ENCODE results near the gene TFCP2L1. TPM values are rescaled to one million over a fixed set of nuclear protein-coding genes. Genes with fewer than 3 reads are reported as not detected.

The TFCP2L1 gene
- total and polyA plus RNA-seq, 7 experiments from 2014 or later, result 0.19 to 0.24 TPM; not detected in 5

DNA sequence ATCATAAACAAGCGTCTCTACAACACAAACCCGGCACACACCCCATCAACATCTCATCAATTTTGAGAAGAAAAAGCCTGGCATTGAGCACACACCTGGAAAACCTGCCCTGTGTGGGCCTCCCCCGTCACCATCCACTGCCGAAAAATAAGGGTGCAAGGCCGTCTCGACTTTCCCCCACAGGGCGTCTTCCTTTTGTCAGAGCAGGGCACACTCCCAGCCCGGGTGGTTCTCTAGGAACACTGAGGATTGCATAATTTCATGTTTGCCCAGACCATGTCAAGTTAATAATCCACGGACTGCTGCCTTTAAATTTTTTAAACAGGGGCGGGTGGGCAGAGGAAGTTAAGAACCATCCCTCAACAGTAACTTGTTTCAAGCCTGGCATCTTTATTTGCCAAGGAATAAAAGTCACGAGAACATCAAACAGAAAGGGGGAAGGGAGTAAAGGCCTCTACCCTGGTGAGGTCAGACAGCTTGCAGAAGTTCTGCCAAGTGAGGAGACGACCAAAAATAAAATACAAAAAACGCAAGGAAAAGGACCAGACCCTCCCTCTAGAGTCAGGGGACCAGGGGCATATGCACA is 2.1 kb downstream of the TFCP2L1 start:
- Mint-ChIP-seq H3K36me3 (no peaks in the 10 kb centered on the region), H3K4me3 (no peak overlapping the region), H3K27me3 (peaks cover 41 to 59% (median 45%) of the 10 kb centered on the region in 5 donors), H3K4me1 (peaks cover 0 to 19% (median 10%) of the 10 kb centered on the region in 7 donors), H3K27ac (no peak overlapping the region), H3K9me3 (peaks cover 0 to 4% (median 0%) of the 10 kb centered on the region in 11 donors)
- Histone ChIP-seq H3K27ac (ENCODE audit: low read depth, low read length) (no peak overlapping the region), H3K4me1 (ENCODE audit: control insufficient read depth in 2 of 2, insufficient read depth in 2 of 2, low read length in 2 of 2) (no peaks in the 10 kb centered on the region), H3K27me3 (ENCODE audit: control insufficient read depth in 2 of 2, insufficient read depth in 2 of 2, low read length in 2 of 2) (no peaks in the 10 kb centered on the region), H3K4me3 (ENCODE audit: low read length) (no peak overlapping the region), H3K36me3 (ENCODE audit: control insufficient read depth in 2 of 3, insufficient read depth in 3 of 3, low read length in 3 of 3) (no peaks in the 10 kb centered on the region), H3K9me3 (ENCODE audit: control insufficient read depth in 2 of 3, low read length in 3 of 3) (no peaks in the 10 kb centered on the region)
- DNase-seq, result no peak
- ChIA-PET CTCF (no interaction called here), POLR2A (no interaction called here)
- ATAC-seq, result no peak
- intact Hi-C loops (cut with micrococcal nuclease), result no loop called here

DNA sequence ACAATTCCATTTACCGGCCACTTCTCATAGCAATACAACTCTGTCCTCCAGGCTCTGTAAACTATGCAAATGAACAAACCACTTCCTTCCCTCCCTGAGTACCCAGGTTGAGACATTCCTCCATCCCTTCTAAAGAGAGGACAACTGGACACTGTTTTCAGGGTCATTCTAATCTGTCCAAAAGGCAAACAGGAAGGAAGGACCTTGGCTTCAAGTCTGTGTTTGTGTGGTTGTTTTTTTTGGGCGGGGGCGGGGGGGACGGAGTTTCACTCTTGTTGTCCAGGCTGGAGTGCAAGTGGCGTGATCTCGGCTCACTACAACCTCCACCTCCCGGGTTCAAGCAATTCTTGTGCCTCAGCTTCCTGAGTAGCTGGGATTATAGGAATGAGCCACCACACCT is 3.3 kb downstream of the TFCP2L1 start:
- no peak for ATAC-seq
- POLR2A ChIA-PET, result no interaction called here
- H3K27me3 Mint-ChIP-seq, result peaks cover 33 to 54% (median 38%) of the 10 kb centered on the region in 5 donors

DNA sequence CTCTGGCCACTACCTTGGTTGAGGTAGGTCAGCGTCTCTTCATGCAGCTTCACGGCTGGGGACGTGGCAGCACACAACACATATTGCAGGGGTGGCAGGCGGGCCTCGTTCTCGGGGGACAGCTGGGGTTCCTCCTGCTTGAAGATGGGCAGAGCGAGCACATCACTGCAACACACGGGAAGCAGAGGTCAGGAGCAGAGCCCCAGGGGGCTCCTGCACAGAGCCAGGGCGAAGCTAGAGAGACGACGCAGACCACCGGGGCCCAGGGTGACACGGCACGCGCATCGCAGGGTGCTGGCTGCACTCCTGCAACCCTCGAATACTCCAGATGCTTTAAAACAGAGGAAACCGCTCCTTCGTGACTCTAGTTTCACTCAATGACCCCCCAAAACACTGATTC is 3.9 kb downstream of the TFCP2L1 start:
- Histone ChIP-seq H3K27ac (ENCODE audit: low read depth, low read length) (no peak overlapping the region), H3K9me3 (ENCODE audit: control insufficient read depth in 2 of 3, low read length in 3 of 3) (no peaks in the 10 kb centered on the region), H3K27me3 (ENCODE audit: control insufficient read depth in 2 of 2, insufficient read depth in 2 of 2, low read length in 2 of 2) (no peaks in the 10 kb centered on the region), H3K4me1 (ENCODE audit: control insufficient read depth in 2 of 2, insufficient read depth in 2 of 2, low read length in 2 of 2) (no peaks in the 10 kb centered on the region), H3K4me3 (ENCODE audit: low read length) (no peak overlapping the region), H3K36me3 (ENCODE audit: control insufficient read depth in 2 of 3, insufficient read depth in 3 of 3, low read length in 3 of 3) (no peaks in the 10 kb centered on the region)
- Mint-ChIP-seq H3K27ac (no peak overlapping the region), H3K4me3 (no peak overlapping the region), H3K9me3 (peaks cover 0 to 4% (median 0%) of the 10 kb centered on the region in 11 donors), H3K36me3 (no peaks in the 10 kb centered on the region), H3K4me1 (peaks cover 0 to 15% (median 10%) of the 10 kb centered on the region in 7 donors), H3K27me3 (peaks cover 30 to 48% (median 34%) of the 10 kb centered on the region in 5 donors)
- intact Hi-C loops (cut with micrococcal nuclease), result no loop called here
- DNase-seq, result no peak
- ChIA-PET CTCF (no interaction called here), POLR2A (no interaction called here)
- ATAC-seq, result no peak

More for the DNA sequence above, 3.3 kb downstream of the TFCP2L1 start:
- Histone ChIP-seq H3K4me3 (ENCODE audit: low read length) (no peak overlapping the region), H3K36me3 (ENCODE audit: control insufficient read depth in 2 of 3, insufficient read depth in 3 of 3, low read length in 3 of 3) (no peaks in the 10 kb centered on the region), H3K27me3 (ENCODE audit: control insufficient read depth in 2 of 2, insufficient read depth in 2 of 2, low read length in 2 of 2) (no peaks in the 10 kb centered on the region), H3K4me1 (ENCODE audit: control insufficient read depth in 2 of 2, insufficient read depth in 2 of 2, low read length in 2 of 2) (no peaks in the 10 kb centered on the region), H3K27ac (ENCODE audit: low read depth, low read length) (no peak overlapping the region), H3K9me3 (ENCODE audit: control insufficient read depth in 2 of 3, low read length in 3 of 3) (no peaks in the 10 kb centered on the region)
- Mint-ChIP-seq H3K9me3 (peaks cover 0 to 4% (median 0%) of the 10 kb centered on the region in 11 donors), H3K36me3 (no peaks in the 10 kb centered on the region), H3K4me1 (peaks cover 0 to 15% (median 10%) of the 10 kb centered on the region in 7 donors), H3K4me3 (no peak overlapping the region), H3K27ac (no peak overlapping the region)
- intact Hi-C loops (cut with micrococcal nuclease), result no loop called here
- DNase-seq, result no peak
- CTCF ChIA-PET, result no interaction called here

DNA sequence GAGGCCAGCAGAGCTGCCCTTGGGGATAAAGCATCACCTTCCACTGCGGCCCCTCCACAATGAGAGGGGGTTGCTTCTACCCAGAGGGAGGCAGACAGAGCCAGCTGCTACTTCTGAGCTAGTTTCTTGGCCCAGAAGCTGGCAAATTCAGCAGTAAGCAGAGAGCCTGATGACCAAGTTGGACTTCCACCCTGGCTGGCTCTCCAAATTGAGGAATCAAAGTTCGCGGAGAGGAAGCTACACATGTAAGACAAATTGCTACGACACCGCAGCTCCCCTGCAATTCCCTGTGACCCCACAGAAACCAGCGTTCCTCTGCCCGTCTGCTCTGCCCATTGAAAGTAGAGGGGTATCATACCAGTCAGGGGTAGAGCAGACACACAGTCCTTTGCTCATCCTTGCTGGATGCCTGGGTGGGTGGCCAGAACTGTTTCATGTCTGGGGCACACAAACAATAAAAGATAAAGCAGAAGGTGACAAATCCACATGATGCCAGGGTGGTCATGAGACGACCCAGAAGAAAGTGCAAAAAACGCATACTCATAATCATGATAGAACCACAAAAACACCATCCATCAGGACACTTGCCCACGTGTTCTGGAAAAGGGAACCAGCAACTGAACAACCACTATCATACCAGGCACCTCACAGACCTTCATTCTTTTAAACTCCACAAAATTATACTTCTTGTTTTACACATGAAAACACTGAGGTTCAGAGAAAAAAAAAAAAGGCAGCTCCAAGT is 5.4 kb downstream of the TFCP2L1 start:
- Histone ChIP-seq H3K4me1 (ENCODE audit: control insufficient read depth in 2 of 2, insufficient read depth in 2 of 2, low read length in 2 of 2) (no peaks in the 10 kb centered on the region), H3K9me3 (ENCODE audit: control insufficient read depth in 2 of 3, low read length in 3 of 3) (no peaks in the 10 kb centered on the region), H3K4me3 (ENCODE audit: low read length) (no peak overlapping the region), H3K36me3 (ENCODE audit: control insufficient read depth in 2 of 3, insufficient read depth in 3 of 3, low read length in 3 of 3) (no peaks in the 10 kb centered on the region), H3K27me3 (ENCODE audit: control insufficient read depth in 2 of 2, insufficient read depth in 2 of 2, low read length in 2 of 2) (no peaks in the 10 kb centered on the region), H3K27ac (ENCODE audit: low read depth, low read length) (no peak overlapping the region)
- DNase-seq (no peak), ATAC-seq (no peak)
- H3K36me3 Mint-ChIP-seq, result no peaks in the 10 kb centered on the region
- H3K4me3 Mint-ChIP-seq, result no peak overlapping the region
- peaks cover 0 to 11% (median 8%) of the 10 kb centered on the region in 7 donors for H3K4me1 Mint-ChIP-seq
- ChIA-PET POLR2A (no interaction called here), CTCF (no interaction called here)
- intact Hi-C loops (cut with micrococcal nuclease), result no loop called here
- H3K9me3 Mint-ChIP-seq, result peaks cover 0 to 2% (median 0%) of the 10 kb centered on the region in 11 donors
- no peak overlapping the region for H3K27ac Mint-ChIP-seq
- peaks cover 22 to 38% (median 25%) of the 10 kb centered on the region in 5 donors for H3K27me3 Mint-ChIP-seq

DNA sequence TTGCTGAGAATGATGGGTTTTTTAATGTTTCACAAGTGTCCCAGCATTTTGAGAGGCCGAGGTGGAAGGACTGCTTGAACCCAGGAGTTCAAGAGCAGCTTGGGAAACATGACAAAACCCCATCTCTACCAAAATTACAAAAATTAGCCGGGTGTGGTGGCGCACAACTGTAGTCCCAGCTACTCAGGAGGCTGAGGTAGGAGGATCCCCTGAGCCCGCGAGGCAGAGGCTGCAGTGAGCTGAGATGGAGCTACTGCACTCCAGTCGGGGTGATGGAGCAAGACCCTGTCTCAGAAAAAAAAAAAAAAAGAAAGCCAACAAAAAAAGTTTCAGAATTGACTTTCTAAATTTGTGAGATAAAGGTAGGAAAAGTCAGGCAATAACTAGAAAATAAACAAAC is 8.7 kb downstream of the TFCP2L1 start:
- ChIA-PET CTCF (no interaction called here), POLR2A (no interaction called here)
- intact Hi-C loops (cut with micrococcal nuclease), result no loop called here
- H3K27ac ChIP-seq (ENCODE audit: low read depth, low read length), result no peak overlapping the region
- no peaks in the 10 kb centered on the region for H3K4me1 Mint-ChIP-seq
- DNase-seq (no peak), ATAC-seq (no peak)
- no peak overlapping the region for H3K4me3 Mint-ChIP-seq
- H3K27ac Mint-ChIP-seq, result no peak overlapping the region
- H3K36me3 Mint-ChIP-seq, result no peaks in the 10 kb centered on the region
- H3K9me3 Mint-ChIP-seq, result peaks cover 0 to 2% (median 0%) of the 10 kb centered on the region in 11 donors
- H3K4me3 ChIP-seq (ENCODE audit: low read length), result no peak overlapping the region
- peaks cover 5 to 22% (median 8%) of the 10 kb centered on the region in 5 donors for H3K27me3 Mint-ChIP-seq
- no peaks in the 10 kb centered on the region for H3K4me1 ChIP-seq (ENCODE audit: control insufficient read depth in 2 of 2, insufficient read depth in 2 of 2, low read length in 2 of 2)
- no peaks in the 10 kb centered on the region for H3K36me3 ChIP-seq (ENCODE audit: control insufficient read depth in 2 of 3, insufficient read depth in 3 of 3, low read length in 3 of 3)
- H3K27me3 ChIP-seq (ENCODE audit: control insufficient read depth in 2 of 2, insufficient read depth in 2 of 2, low read length in 2 of 2), result no peaks in the 10 kb centered on the region
- H3K9me3 ChIP-seq (ENCODE audit: control insufficient read depth in 2 of 3, low read length in 3 of 3), result no peaks in the 10 kb centered on the region

DNA sequence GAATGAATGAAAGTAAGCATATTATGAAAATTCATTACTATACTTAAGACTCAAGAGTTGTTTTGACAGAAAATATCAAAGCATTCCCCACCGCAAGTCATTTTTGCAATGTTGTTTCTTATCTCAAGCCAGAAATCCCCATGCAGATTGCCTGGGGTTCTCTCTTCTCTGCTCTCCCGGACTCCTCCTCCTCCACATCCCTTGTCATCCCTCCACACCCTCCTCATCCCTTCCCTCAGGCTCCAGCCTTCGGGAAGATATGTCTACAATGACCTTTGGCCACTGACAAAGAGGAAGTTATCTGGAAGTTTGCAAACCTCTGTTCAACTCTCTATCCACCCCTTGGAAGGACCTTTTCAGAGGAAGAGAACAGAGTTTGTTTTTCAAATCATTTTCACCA is 11.9 kb downstream of the TFCP2L1 start:
- H3K9me3 Mint-ChIP-seq, result peaks cover 0 to 2% (median 0%) of the 10 kb centered on the region in 11 donors
- no peak overlapping the region for H3K27ac Mint-ChIP-seq
- POLR2A ChIA-PET, result no interaction called here
- H3K9me3 ChIP-seq (ENCODE audit: control insufficient read depth in 2 of 3, low read length in 3 of 3), result no peaks in the 10 kb centered on the region
- CTCF ChIA-PET, result interaction anchor here (1.0 kb wide), 1 partner anchor 21 kb away, joined by 4 read pairs; no protein-coding TSS in a partner anchor
- no peaks in the 10 kb centered on the region for H3K4me1 Mint-ChIP-seq
- H3K36me3 ChIP-seq (ENCODE audit: control insufficient read depth in 2 of 3, insufficient read depth in 3 of 3, low read length in 3 of 3), result no peaks in the 10 kb centered on the region
- H3K36me3 Mint-ChIP-seq, result no peaks in the 10 kb centered on the region
- no peak for DNase-seq
- H3K4me3 Mint-ChIP-seq, result no peak overlapping the region
- H3K27me3 Mint-ChIP-seq, result peaks cover 0 to 14% (median 8%) of the 10 kb centered on the region in 5 donors
- no peak for ATAC-seq
- H3K4me3 ChIP-seq (ENCODE audit: low read length), result no peak overlapping the region
- intact Hi-C loops (cut with micrococcal nuclease), result no loop called here
- no peaks in the 10 kb centered on the region for H3K27me3 ChIP-seq (ENCODE audit: control insufficient read depth in 2 of 2, insufficient read depth in 2 of 2, low read length in 2 of 2)
- no peak overlapping the region for H3K27ac ChIP-seq (ENCODE audit: low read depth, low read length)
- no peaks in the 10 kb centered on the region for H3K4me1 ChIP-seq (ENCODE audit: control insufficient read depth in 2 of 2, insufficient read depth in 2 of 2, low read length in 2 of 2)

DNA sequence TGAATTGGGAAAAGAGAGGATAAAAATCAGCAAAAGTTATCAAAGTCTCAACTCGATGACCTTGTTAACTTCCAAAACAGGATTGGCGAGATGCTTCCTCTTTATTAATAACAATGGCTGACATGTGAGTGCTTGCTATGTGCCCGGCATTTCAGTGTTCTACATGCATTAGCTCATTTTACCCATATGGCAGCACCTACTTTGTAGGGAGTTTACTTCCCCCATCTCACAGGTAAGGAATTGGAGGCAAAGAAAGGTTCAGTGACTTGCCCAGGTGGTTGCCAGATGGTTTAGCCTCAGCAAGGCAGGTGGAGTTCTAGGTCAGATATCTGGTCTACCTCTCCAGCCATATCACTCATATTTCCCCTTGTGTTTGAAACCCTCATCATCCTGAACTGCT is 12.4 kb downstream of the TFCP2L1 start:
- no peaks in the 10 kb centered on the region for H3K36me3 ChIP-seq (ENCODE audit: control insufficient read depth in 2 of 3, insufficient read depth in 3 of 3, low read length in 3 of 3)
- DNase-seq (no peak), ATAC-seq (no peak)
- POLR2A ChIA-PET, result no interaction called here
- no peak overlapping the region for H3K27ac ChIP-seq (ENCODE audit: low read depth, low read length)
- no peaks in the 10 kb centered on the region for H3K4me1 ChIP-seq (ENCODE audit: control insufficient read depth in 2 of 2, insufficient read depth in 2 of 2, low read length in 2 of 2)
- intact Hi-C loops (cut with micrococcal nuclease), result no loop called here
- CTCF ChIA-PET, result no interaction called here
- no peaks in the 10 kb centered on the region for H3K9me3 ChIP-seq (ENCODE audit: control insufficient read depth in 2 of 3, low read length in 3 of 3)
- H3K27me3 ChIP-seq (ENCODE audit: control insufficient read depth in 2 of 2, insufficient read depth in 2 of 2, low read length in 2 of 2), result no peaks in the 10 kb centered on the region
- Mint-ChIP-seq H3K27me3 (peaks cover 0 to 12% (median 8%) of the 10 kb centered on the region in 5 donors), H3K9me3 (peaks cover 0 to 2% (median 0%) of the 10 kb centered on the region in 11 donors), H3K27ac (no peak overlapping the region), H3K4me1 (no peaks in the 10 kb centered on the region), H3K4me3 (no peak overlapping the region), H3K36me3 (no peaks in the 10 kb centered on the region)
- no peak overlapping the region for H3K4me3 ChIP-seq (ENCODE audit: low read length)
